Osteoblast (primary cell): ENCODE results near the gene NFKBIL1. TPM values are rescaled to one million over a fixed set of nuclear protein-coding genes. Genes with fewer than 3 reads are reported as not detected.
"Not testable (repeated sequence)": the region's sequence is repeated elsewhere in the genome, so short reads cannot be mapped to it uniquely, and the experiment has no call there.

Experiments used
- DNase-seq: peaks from one replicate; pipeline ENCODE4 v3.0.0; 2011; ENCODE audit warnings: low spot score, mixed read lengths; ENCODE audit not compliant: insufficient read length; ENCODE audit errors: missing footprints
- H2AFZ ChIP-seq: 2 replicates; pipeline ENCODE4 v1.6.0; 2011; ENCODE audit warnings: mild to moderate bottlenecking, low read length
- H3K27ac ChIP-seq: 2 replicates; pipeline ENCODE4 v1.5.1; 2011; ENCODE audit warnings: mild to moderate bottlenecking, low read depth, low read length, moderate library complexity
- H3K27me3 ChIP-seq: 2 replicates; pipeline ENCODE4 v1.6.0; 2012; ENCODE audit warnings: mild to moderate bottlenecking, control low read depth, inconsistent platforms, low read length, moderate library complexity; ENCODE audit not compliant: insufficient read depth
- H3K36me3 ChIP-seq: 2 replicates; pipeline ENCODE4 v1.5.1; 2011; ENCODE audit warnings: mild to moderate bottlenecking, low read length, control low read depth, moderate library complexity; ENCODE audit not compliant: insufficient read depth
- H3K4me1 ChIP-seq: 2 replicates; pipeline ENCODE4 v1.5.1; 2011; ENCODE audit warnings: mild to moderate bottlenecking, low read length, control low read depth, moderate library complexity; ENCODE audit not compliant: insufficient read depth
- H3K4me2 ChIP-seq: 2 replicates; pipeline ENCODE4 v1.6.0; 2011; ENCODE audit warnings: mild to moderate bottlenecking, low read length; ENCODE audit not compliant: insufficient read depth
- H3K4me3 ChIP-seq: fragments of 200-600 bp; sonication (generic); 3 replicates; pipeline ENCODE4 v1.5.1; 2012; ENCODE audit warnings: mild to moderate bottlenecking, low read length, inconsistent platforms; ENCODE audit not compliant: insufficient read depth
- H3K79me2 ChIP-seq: 2 replicates; pipeline ENCODE4 v1.6.0; 2012; ENCODE audit warnings: mild to moderate bottlenecking, low read length, control low read depth, inconsistent platforms; ENCODE audit not compliant: insufficient read depth
- H3K9me3 ChIP-seq: 2 replicates; pipeline ENCODE4 v1.5.1; 2011; ENCODE audit warnings: low read depth, low read length, control low read depth
- H4K20me1 ChIP-seq: 2 replicates; pipeline ENCODE4 v1.6.0; 2012; ENCODE audit warnings: mild to moderate bottlenecking, low read length, control low read depth; ENCODE audit not compliant: insufficient read depth
- total RNA-seq: library from RNA; depleted of rRNA; stranded (reverse); fragments of >200 nt; gene quantifications from 2 replicates; pipeline ENCODE4 v1.2.3, GENCODE V29; 2012
- TF ChIP-seq, protein P1 (sequence below): IDR thresholded peaks from 2 replicates; pipeline ENCODE4 v1.5.1; 2011; ENCODE audit warnings: mild to moderate bottlenecking, low read depth, low read length, moderate library complexity; ENCODE audit errors: extremely low read depth

The NFKBIL1 gene
- total RNA-seq, 1 donor, result 56.8 TPM

GRCh38 chr6:31546339-31546957 lies 960 bp upstream of the NFKBIL1 start, which contains the start of gene ATP6V1G2:
Gene ATP6V1G2, minus strand, starts transcription at chr6:31546608. Its CDS starts 49 bp downstream, at chr6:31546559.
- H3K4me3 ChIP-seq, result peak within 1 kb of the TSS; percentile 75
- TF ChIP-seq, protein P1, sequence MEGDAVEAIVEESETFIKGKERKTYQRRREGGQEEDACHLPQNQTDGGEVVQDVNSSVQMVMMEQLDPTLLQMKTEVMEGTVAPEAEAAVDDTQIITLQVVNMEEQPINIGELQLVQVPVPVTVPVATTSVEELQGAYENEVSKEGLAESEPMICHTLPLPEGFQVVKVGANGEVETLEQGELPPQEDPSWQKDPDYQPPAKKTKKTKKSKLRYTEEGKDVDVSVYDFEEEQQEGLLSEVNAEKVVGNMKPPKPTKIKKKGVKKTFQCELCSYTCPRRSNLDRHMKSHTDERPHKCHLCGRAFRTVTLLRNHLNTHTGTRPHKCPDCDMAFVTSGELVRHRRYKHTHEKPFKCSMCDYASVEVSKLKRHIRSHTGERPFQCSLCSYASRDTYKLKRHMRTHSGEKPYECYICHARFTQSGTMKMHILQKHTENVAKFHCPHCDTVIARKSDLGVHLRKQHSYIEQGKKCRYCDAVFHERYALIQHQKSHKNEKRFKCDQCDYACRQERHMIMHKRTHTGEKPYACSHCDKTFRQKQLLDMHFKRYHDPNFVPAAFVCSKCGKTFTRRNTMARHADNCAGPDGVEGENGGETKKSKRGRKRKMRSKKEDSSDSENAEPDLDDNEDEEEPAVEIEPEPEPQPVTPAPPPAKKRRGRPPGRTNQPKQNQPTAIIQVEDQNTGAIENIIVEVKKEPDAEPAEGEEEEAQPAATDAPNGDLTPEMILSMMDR, result peak; percentile 99
- peak within 1 kb of the TSS; percentile 87 for H3K27ac ChIP-seq
- peak; percentile 90 for DNase-seq
- H3K4me1 ChIP-seq, result peaks cover 24% of the 10 kb centered on the region
- peak within 1 kb of the TSS; percentile 92 for H2AFZ ChIP-seq
- H3K4me2 ChIP-seq, result peak within 1 kb of the TSS; percentile 95
- H3K9me3 ChIP-seq, result no peaks in the 10 kb centered on the region
- H3K36me3 ChIP-seq, result peaks cover 20% of the 10 kb centered on the region
- H3K27me3 ChIP-seq, result no peaks in the 10 kb centered on the region
- H4K20me1 ChIP-seq, result no peaks in the 10 kb centered on the region
- H3K79me2 ChIP-seq, result peaks cover 32% of the 10 kb centered on the region

DNA sequence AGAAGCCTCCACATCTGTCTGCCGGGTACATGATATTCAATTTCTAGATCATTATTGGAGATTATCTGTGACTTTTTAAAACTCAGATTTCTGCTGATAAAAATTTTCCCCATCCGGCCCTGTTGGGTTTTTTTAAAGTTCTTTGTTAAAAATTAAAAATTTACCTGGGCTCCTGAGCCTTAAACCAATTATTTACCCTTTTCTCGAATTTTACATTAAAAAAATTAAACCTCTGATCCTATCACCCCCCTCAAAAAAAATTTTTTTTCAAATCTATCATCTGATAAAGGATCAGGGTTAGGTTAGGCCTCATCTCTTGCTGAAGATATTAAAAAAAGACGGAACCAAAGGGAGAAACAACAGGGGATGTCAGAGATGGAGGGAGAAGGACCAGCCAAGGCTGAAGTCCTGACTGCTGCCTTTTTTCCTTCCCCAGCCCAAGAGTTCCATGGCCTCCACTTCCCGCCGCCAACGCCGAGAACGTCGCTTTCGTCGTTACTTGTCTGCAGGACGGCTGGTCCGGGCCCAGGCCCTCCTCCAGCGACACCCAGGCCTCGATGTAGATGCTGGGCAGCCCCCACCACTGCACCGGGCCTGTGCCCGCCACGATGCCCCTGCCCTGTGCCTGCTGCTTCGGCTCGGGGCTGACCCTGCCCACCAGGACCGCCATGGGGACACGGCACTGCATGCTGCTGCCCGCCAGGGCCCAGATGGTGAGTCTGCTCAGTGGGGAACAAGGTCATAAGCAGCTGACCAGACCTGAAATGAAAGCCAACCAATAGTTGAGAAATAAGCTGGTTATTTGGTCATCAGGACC lies 527 bp downstream of the NFKBIL1 start:
- Histone ChIP-seq H2AFZ (peak overlapping the region; percentile 66), H3K79me2 (peaks cover 28% of the 10 kb centered on the region), H3K9me3 (no peaks in the 10 kb centered on the region), H3K27me3 (no peaks in the 10 kb centered on the region), H3K4me2 (peak overlapping the region; percentile 95), H3K36me3 (peaks cover 20% of the 10 kb centered on the region), H3K4me1 (peaks cover 20% of the 10 kb centered on the region), H3K4me3 (peak overlapping the region; percentile 75), H4K20me1 (no peaks in the 10 kb centered on the region), H3K27ac (peak overlapping the region; percentile 87)
- TF ChIP-seq, protein P1, result no peak
- peak; percentile 35 for DNase-seq

DNA sequence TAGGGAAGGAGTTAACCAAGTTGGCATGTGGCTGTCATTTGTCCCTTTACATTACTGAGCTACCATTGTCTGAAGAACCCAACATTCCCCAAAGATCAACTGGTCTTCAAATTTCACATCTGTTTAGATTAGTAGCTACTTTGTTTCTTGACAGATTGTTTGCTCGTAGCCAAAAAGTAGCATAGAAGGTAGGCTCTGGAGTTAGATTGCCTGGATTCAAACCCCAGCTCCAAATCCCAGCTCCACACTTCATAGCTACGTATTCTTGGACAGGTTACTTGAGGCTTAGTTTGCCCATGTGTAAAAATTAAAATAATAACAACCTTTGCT lies 1.1 kb downstream of the NFKBIL1 start:
- Histone ChIP-seq H3K9me3 (no peaks in the 10 kb centered on the region), H2AFZ (no peak overlapping the region), H3K4me3 (peak overlapping the region; percentile 75), H3K36me3 (peaks cover 20% of the 10 kb centered on the region), H4K20me1 (no peaks in the 10 kb centered on the region), H3K27ac (peak overlapping the region; percentile 87), H3K4me2 (peak overlapping the region; percentile 95), H3K4me1 (peaks cover 20% of the 10 kb centered on the region), H3K79me2 (peaks cover 25% of the 10 kb centered on the region), H3K27me3 (no peaks in the 10 kb centered on the region)
- TF ChIP-seq, protein P1, result no peak
- no peak for DNase-seq

DNA sequence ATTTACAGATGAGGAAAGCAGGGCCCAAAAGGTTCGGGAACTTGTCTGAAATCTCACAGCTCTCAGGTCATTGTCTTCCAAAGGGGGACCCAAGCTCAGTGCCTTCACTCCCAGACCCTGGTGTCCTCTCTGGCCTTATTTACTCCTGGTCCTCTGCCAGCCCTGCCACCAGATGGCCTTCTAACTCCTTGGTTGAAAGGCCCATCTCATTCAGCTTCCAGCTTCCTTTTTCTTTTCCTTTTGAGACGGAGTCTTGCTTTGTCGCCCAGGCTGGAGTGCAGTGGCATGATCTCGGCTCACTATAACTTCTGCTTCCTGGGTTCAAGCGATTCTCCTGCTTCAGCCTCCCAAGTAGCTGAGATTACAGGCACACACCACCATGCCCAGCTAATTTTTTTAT lies 4.0 kb downstream of the NFKBIL1 start:
- peaks cover 29% of the 10 kb centered on the region for H3K79me2 ChIP-seq
- TF ChIP-seq, protein P1, result peak; percentile 48
- not testable (repeated sequence) for H4K20me1 ChIP-seq, H3K4me2 ChIP-seq, H3K9me3 ChIP-seq, H3K4me3 ChIP-seq, H2AFZ ChIP-seq, H3K27ac ChIP-seq, H3K27me3 ChIP-seq
- peak; percentile 84 for DNase-seq
- peaks cover 19% of the 10 kb centered on the region for H3K4me1 ChIP-seq
- H3K36me3 ChIP-seq, result peaks cover 24% of the 10 kb centered on the region
